ENCODE data around the gene ALK. TPM values are rescaled to one million over a fixed set of nuclear protein-coding genes. Genes with fewer than 3 reads are reported as not detected.

The ALK gene
- total RNA-seq, 1 donor from 2014 or later: not detected

DNA sequence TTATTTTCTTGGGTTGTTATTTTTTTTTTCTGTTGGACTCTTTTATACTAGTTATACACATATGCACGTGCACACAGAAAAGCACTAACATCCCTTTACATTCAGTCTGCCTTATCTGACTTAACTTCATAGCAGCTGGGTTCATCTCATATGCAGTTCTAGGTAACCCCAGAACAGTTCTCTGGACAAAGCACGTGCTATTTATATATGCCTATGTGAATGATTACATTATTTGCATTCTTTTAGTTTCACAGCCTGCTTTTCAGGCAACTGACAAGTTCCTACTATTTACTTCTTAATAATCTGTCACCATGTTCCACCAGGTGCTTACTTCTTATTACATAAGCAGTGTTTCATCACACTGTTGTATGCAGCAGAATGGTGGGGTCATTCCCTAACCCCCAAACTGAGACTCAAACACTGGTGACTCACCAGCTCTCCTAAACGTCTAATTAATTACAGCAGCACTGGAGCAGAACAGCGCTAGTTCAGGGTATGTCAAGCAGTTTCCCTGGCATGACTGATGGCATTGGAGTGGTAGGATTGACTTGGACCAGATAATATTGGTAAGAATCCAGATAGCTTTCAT lies 433.3 kb downstream of the ALK start:
- H3K27me3 Mint-ChIP-seq: peaks cover under 1% of the 10 kb centered on the region
- no peaks in the 10 kb centered on the region for H3K36me3 Mint-ChIP-seq (ENCODE audit: insufficient read depth)
- H3K4me3 Mint-ChIP-seq (ENCODE audit: low read depth): no peak overlapping the region
- DNase-seq (ENCODE audit: low spot score, unreplicated experiment): no peak
- no peaks in the 10 kb centered on the region for H3K4me1 Mint-ChIP-seq (ENCODE audit: low read depth)
- H3K9me3 Mint-ChIP-seq (ENCODE audit: low read depth): peaks cover 7% of the 10 kb centered on the region
- TF ChIP-seq CTCF (IDR thresholded peaks at IDR 0.05; ENCODE audit: unreplicated experiment): no peak
- no peak overlapping the region for H3K27ac Mint-ChIP-seq

DNA sequence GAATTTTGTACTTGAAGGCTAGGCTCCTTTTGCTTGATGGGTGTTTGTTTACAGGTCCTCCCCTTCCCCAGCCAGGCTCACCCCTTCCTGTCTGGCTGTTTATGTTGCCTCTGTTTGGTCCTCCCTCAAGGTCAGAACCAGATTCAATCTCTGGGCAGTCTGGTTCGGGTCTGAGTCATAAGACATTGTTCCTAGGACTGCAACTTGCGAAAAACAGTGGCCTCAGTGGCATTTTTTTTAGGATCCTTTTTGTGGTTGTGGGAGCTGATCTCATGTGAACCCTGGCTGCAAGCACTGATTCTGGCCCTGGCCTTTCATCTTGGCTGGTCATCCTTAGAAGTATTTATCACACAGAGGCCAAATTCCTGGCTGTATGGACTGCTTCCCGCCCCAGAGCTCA lies 435.8 kb downstream of the ALK start:
- H3K27ac Mint-ChIP-seq: no peak overlapping the region
- H3K9me3 Mint-ChIP-seq (ENCODE audit: low read depth): peaks cover 7% of the 10 kb centered on the region
- TF ChIP-seq CTCF (IDR thresholded peaks at IDR 0.05; ENCODE audit: unreplicated experiment): no peak
- DNase-seq (ENCODE audit: low spot score, unreplicated experiment): no peak
- H3K27me3 Mint-ChIP-seq: no peaks in the 10 kb centered on the region
- no peak overlapping the region for H3K4me3 Mint-ChIP-seq (ENCODE audit: low read depth)
- no peaks in the 10 kb centered on the region for H3K36me3 Mint-ChIP-seq (ENCODE audit: insufficient read depth)
- H3K4me1 Mint-ChIP-seq (ENCODE audit: low read depth): no peaks in the 10 kb centered on the region

DNA sequence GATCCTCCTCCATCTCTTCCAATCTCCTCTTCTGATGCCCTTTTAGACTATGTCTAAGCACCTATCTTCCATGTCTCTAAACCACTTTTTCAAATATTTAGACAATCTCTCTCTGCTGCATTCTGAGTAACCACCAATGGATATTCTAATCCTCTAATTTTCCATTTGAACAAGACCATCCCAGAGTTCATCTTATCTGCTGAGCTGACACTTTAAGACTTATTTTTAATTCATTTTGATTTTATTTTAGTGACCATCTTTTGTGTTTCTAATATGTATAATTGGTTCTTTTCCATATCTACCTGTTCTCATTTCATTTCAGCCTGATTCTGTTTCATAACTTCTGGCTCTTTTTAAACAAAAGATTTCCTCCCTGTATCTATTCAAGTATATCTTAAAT lies 436.3 kb downstream of the ALK start:
- no peak for TF ChIP-seq CTCF (IDR thresholded peaks at IDR 0.05; ENCODE audit: unreplicated experiment)

GRCh38 chr2:29482867-29483266 lies 438.5 kb downstream of the ALK start:
- TF ChIP-seq CTCF (IDR thresholded peaks at IDR 0.05; ENCODE audit: unreplicated experiment): no peak
- Mint-ChIP-seq H3K27me3 (peaks cover 3% of the 10 kb centered on the region), H3K9me3 (ENCODE audit: low read depth) (peaks cover 7% of the 10 kb centered on the region), H3K4me3 (ENCODE audit: low read depth) (no peak overlapping the region), H3K27ac (no peak overlapping the region), H3K36me3 (ENCODE audit: insufficient read depth) (no peaks in the 10 kb centered on the region), H3K4me1 (ENCODE audit: low read depth) (no peaks in the 10 kb centered on the region)
- DNase-seq (ENCODE audit: low spot score, unreplicated experiment): no peak

More for the DNA sequence above, 436.3 kb downstream of the ALK start:
- no peaks in the 10 kb centered on the region for H3K4me1 Mint-ChIP-seq (ENCODE audit: low read depth)
- no peak overlapping the region for H3K4me3 Mint-ChIP-seq (ENCODE audit: low read depth)
- no peaks in the 10 kb centered on the region for H3K36me3 Mint-ChIP-seq (ENCODE audit: insufficient read depth)
- no peak overlapping the region for H3K27ac Mint-ChIP-seq
- no peaks in the 10 kb centered on the region for H3K27me3 Mint-ChIP-seq
- no peak for DNase-seq (ENCODE audit: low spot score, unreplicated experiment)
- H3K9me3 Mint-ChIP-seq (ENCODE audit: low read depth): peaks cover 7% of the 10 kb centered on the region

DNA sequence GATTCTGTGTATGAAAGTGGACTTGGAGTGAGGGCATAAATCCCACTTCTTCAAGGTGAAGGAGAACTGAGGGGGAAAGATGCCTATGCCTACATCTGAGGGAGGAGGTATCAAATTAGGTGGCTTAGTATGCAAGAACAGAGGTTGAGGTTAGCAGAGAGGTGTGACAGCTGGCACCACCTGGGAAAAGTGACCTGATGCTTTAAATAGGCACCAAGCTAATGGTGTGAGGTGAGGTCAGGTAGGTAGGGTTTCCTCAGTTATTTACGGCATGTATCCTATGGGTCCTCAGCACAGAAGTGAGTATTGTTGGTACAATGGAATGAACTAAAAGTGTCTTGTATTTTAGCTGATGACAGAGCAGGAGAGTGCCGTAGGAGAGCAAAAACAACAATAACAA lies 439.0 kb downstream of the ALK start:
- TF ChIP-seq CTCF (IDR thresholded peaks at IDR 0.05; ENCODE audit: unreplicated experiment): no peak
- no peak overlapping the region for H3K27ac Mint-ChIP-seq
- H3K9me3 Mint-ChIP-seq (ENCODE audit: low read depth): peaks cover 7% of the 10 kb centered on the region
- H3K4me3 Mint-ChIP-seq (ENCODE audit: low read depth): no peak overlapping the region
- no peak for DNase-seq (ENCODE audit: low spot score, unreplicated experiment)
- H3K36me3 Mint-ChIP-seq (ENCODE audit: insufficient read depth): no peaks in the 10 kb centered on the region
- no peaks in the 10 kb centered on the region for H3K4me1 Mint-ChIP-seq (ENCODE audit: low read depth)
- peaks cover 3% of the 10 kb centered on the region for H3K27me3 Mint-ChIP-seq
